SKM-1 (cell line): ENCODE data around the gene GATAD2A.
A peak's percentile ranks its signal among the peaks of the same experiment; 100 is the strongest.

Experiments
- DNase-seq: peaks from one replicate; lab custom pipeline; 2025; ENCODE audit not compliant: unreplicated experiment; lab: John Stamatoyannopoulos, UW

Gene GATAD2A

DNA sequence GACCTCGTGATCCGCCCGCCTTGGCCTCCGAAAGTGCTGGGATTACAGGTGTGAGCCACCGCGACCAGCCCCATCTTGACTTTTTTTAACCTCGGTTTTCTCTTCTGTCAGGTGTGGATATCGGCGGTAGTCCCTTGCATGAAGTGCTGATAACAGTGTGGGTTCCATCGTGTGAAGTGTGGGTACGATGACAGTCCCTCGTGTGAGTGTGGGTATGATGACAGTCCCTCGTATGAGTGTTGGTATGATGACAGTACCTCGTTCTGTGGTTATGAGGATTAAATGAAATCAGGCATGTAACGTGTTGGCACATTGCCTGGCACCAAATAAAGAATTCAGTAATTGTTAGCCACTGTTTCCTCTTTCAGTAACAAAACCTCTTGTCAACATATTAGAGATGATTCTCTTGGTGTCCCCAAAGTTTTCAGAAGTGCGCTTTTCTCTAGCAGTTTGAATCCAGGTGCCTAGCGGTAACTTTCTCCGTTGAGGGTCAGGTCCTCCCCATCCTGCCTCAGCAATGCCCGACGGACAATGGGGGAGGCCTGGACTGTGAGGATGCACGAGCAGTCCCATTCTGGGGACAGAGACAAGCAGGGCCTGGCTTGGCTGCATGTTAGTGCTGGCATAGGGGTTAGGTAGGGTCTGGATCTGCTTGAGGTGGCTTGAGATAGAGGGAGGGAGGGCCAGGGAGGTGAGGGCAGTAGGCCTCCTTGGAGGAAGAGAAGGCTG lies 15.3 kb downstream of the GATAD2A start:
- no peak for DNase-seq

DNA sequence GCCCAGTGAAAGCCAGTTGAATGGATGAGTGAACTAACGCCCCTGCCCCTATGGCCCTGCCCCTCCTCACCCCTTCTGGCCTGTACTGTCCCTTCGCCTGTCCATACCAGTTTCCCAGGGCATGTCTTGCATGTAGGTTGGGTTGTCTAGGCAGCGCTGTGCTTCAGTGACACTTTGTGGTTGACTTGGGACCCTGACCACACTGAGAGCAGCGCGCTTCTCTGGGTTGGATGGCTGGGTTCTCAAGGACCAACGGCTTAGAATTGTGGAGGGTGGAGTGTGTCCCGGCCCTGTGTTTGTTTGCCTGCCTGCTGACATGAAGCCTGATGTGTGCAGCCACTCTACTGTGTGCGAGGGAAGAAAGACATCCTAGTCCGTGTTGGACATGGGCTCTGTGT lies 15.8 kb downstream of the GATAD2A start:
- no peak for DNase-seq

DNA sequence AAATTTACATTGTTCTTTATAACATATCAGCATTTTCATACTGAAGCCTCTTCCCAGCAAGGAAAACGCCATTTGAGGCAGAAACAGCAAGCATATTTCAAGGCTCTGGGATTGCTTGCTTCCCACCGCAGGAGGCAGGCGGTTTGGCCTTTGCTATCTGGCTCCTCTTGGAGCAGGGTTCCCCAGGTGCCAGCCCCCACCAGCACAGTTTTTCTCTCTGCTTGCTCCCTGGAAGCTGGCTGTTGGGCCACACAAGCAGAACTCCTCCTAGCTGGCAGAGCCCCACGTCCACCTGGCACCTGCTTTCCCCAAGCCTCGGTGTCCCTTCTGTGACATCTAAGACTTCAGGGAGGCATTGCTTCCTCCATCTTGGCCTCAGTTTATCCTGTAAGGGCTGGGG lies 16.7 kb downstream of the GATAD2A start:
- DNase-seq: no peak

DNA sequence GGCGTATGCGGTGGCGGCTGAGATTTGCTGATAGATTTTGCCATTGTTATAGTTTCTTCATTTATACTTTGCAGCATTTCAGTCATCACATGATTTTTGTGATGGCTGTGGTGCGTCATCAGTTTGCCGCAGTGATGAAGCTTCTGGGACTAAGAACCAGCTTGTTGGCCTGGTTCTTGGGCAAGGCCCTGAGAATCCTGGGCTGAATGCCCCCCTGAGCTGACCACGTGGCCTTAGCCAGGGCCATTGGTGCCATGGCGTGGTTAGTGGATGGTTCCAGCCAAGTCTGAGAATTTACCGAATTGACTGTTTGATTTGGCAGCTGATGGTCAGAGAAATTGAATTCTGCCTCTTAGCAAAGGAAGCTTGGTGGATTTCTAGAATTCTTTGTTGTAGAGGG lies 17.8 kb downstream of the GATAD2A start:
- DNase-seq: no peak

DNA sequence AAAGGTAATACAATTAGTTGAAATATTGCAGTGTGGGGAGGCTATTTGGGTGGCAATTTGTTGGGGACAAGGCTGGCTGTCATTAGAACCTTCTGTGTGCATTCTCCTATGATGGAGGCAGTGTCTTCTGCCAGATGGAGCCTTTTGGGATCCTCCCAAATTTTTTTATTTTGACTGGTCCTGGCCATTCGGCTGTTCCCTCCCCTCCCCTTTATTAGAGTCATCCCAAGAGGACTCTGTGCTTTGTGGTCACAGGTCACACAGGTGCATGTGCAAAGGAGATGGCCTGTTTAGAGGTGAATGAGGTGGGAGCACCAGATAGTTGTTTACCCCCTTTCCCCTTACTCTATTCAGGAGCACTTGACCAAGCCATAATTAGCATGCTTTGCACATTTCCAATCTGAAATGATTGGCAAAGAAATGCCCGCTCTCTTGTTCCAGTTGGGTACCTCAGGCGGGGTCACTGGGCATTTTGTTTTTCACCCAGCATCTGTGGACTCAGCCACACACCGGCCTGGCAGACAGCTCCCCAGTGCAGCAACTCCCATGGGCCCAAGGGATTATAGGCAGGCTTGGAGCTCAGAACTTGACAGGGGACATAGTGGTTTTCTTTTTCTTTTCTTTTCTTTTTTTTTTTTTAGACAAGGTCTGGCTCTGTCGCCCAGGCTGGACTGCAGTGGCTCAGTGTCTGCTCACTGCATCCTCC lies 19.8 kb downstream of the GATAD2A start:
- no peak for DNase-seq

DNA sequence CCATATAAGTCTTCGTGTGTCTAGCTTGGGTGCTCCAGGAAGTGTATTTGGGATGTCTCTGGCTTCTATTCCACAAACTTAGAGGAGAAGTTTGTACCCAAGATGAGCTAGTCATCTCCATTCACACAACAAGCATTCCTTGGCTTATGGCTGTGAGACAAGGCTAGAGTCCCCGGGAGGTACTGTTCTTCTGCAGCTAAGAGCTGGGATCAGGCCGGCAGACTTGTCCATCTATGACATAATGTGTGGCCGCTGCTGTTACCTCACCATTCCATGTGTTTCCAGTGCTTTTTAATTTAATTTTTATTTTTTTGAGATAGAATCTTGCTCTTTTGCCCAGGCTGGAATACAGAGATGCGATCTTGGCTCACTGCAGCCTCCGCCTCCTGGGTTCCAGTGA lies 20.7 kb downstream of the GATAD2A start:
- no peak for DNase-seq

DNA sequence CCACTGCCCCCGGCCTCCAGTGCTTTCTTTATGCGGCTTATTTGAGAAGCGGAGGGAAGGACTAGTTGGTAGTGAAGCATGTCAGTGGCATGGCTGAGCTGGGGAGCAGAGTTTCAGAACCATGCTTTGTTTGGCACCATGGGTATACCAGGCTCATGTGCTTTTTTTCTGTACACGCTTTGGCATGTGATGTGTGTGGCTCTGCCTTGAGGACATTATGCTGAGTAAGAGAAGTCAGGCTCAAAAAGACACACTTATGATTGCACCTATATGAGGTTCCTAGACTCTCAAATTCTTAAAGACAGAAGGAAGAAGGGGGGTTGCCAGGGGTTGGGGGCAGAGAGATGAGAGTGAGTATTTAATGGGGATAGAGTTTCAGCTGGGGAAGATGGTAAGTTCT lies 21.3 kb downstream of the GATAD2A start:
- no peak for DNase-seq

DNA sequence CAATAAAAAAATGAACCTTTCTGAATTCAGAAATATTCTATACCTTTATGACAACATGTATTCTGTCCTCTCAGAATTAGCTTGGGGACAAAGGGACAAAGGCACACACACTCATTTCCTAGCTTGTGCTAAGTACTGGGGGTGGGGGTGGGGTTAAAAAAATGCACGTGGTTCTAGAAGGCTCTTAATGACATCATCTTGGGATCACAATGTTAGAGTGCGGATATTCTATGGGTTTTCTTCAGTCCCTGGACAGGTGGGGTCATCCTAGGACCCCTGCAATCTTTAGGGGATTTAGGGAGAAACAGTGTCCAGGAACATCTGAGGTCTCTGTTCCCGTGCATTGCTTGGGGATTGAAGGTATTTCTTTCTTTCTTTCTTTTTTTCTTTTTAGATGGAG lies 21.8 kb downstream of the GATAD2A start:
- no peak for DNase-seq

DNA sequence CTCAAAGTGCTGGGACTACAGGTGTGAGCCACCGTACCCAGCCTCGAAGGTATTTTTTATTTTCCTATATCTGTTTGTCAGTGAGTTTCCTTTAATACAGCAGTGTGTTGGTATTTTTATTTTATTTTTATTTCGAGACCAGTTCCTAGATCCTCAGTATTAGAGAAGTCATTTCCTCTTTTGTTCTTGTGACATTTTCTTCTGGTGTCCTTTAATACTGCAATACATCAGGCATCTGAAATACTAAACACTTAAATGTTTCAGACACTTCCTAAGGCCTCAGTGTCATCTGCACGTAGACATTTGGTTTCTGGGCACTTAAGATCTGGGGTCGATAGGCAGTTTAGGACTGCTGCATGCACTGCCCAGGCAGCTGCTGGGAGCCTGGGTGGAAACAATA lies 22.5 kb downstream of the GATAD2A start:
- no peak for DNase-seq

DNA sequence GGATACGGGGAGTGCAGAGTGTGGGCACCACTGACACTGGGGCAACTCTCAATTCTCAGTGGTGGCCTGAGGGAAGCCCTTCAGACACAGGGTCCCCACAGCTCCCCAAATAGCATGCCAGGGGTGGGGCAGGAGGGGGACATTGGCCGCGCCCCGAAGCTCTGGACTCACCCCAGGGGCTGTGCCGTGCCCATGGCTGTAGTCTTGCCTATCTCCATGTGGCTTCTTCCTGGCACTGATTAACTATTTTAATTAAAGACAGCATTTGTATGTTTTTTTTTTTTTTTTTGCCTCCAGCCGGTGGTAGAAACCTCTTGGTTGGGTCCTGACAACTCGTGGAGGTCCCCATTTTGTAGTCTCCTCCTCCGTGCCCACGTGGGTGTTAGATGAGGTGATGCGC lies 23.3 kb downstream of the GATAD2A start:
- DNase-seq: no peak

DNA sequence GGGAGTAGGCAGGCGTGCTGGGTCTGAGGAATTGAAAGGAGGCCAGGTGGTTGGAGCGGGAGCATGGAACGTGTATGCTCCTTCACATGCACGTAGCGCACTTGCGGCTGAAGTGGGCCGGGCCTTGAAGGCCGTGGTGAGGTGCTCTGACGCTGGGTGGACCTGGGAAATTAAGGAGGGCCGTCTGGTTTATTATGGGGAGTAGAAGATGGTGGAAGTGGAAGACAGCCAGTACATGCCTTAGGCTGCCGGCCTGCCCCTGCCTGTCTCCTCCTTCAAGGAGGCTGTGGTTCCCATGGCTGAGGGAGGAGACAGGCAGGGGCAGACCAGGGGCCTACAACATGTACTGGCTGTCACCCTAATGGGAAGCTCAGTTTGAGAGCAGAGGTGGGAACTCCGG lies 23.9 kb downstream of the GATAD2A start:
- DNase-seq: no peak

DNA sequence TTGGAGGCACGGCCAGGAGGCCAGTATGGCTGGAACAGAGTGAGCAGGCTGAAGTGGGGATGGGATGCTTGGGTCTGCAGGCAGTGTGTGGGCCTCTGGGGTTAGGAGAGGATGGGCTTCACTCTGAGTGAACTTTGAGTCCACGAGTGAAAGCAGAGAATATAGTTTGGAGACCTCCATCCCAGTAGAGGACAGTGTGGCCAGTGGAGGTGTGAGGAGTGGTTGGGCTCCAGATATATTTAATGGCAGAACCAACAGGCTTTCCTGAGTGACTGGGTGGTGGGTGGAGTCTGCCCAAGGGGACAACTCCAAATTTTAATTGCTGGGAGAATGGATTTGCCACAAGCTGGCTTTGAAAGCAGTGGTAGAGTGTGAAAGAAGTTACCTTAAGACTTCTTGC lies 27.3 kb downstream of the GATAD2A start:
- DNase-seq: no peak

DNA sequence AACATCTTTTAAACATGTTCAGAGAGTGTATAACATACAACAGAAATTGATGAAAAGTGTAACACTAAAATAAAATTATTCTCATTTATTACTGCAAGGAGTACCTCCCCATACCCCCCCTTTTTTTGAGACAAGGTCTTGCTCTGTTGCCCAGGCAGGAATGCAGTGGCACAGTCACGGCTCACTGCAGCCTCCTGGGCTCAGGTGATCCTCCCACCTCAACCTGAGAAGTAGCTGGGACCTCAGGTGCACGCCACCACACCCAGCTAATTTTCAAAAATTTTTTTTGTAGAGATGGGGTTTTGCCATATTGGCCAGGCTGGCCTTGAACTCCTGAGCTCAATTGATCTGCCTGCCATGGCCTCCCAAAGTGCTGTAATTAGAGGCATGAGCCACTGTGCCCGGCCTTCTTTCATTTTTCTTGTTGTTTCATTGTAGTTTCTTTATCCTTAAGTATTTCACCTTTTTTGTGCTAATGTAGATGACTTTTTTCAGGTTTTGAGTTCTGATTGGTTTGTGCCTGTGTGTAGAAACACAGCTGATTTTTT lies 28.3 kb downstream of the GATAD2A start:
- no peak for DNase-seq

DNA sequence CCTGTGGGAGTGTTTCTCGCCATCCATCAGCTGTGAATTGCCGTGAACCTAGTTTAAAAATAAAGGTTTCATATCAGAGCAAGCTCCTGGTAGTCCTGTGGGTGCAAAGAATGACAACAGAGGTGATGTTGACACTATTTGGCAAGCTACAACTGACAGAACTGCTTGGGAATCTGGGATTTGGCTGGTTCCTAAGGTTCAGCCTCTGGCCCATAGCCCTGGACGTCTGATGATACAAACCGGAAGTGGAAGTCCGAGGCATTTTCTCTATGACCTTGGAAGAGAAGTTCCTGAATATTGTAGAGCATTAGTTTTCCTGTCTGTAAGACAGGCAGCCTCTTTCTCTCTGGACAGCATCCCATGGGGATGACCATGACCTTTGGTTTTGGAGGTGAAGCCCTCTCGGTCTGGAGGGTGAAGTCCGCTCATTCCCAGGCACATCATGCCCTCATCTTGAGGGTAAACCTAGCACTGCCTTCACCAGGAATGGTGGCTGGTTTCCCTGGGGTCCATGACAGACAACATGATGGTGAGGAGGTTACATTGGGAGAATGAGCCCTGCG lies 29.1 kb downstream of the GATAD2A start:
- DNase-seq: no peak

DNA sequence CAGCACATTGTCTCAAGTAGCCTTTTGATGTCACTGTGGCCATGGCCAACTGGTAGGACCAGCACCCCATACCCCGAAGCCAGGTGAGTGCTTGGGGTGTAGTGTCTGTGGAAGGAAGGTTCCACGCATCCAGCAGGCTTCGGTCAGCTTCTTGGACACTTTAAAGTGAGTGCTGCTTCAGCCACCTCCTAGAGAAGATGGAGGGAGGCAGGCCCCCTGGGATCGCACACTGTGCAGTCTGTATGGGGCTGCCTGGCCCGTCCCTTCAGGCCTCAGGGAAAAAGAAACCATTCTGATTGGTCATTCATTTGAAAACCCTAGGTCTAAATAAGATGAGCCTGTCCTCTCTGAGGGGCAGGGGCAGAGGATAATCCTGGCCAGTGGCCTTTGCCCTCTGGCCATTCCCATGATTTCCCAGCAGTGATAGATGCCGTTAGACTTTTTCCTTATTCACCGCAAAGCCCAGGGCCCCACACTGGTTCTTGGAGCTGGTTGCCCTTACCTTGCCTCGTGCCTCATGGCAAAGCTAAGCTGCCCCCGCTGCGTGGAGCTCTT lies 30.7 kb downstream of the GATAD2A start:
- DNase-seq: no peak

DNA sequence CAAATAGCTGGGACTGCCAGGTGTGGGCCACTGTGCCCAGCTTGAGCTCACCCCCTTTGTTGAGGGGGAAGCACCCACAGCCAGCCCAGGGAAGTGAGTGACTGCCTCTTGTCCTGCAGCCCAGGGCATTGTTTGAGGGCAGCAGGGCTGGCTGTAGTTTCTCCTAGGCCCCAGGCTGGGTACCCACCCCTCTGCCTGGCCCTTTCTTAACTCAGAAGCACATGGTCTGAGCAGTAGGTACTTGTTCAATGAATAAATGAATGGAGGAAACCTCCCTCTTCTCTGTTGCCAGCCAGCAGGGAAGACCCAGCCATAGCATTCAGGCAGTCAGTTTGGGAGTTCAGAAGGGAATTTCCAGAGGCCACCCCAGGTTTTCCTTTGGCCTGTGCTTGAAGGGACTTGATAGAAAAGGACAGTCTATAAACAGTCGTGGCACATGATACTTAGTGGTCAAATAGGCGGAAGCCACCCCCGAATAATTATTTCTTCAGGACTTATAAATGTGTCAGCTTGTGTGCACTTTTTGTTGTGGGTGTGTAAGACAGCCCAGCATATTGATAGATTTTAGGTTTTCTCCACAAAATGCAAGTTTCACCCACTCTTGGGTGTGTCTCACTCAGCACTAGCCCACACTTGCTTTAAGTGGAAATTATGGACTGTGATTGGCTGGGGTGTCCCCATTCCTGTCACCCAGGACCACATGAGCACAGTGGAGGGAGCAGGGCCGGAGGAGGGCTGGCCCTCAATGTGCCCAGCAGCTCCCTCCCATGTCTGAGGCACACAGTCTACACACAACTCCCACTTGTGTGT lies 33.1 kb downstream of the GATAD2A start:
- DNase-seq: no peak

DNA sequence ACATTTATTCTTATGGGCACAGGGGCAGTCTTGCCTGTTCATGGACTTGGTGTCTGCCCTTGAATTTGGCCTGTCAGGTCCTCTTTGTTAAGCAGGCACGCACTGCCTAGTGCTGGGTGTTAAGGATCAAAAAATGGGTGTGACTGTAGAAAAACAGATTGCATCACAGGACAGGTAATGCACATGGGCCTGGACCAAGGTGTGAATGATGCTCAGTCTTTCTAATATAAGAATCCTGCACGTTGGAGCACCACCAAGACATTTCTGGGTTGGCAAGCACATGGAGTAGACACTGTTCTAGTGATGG lies 33.7 kb downstream of the GATAD2A start:
- no peak for DNase-seq

DNA sequence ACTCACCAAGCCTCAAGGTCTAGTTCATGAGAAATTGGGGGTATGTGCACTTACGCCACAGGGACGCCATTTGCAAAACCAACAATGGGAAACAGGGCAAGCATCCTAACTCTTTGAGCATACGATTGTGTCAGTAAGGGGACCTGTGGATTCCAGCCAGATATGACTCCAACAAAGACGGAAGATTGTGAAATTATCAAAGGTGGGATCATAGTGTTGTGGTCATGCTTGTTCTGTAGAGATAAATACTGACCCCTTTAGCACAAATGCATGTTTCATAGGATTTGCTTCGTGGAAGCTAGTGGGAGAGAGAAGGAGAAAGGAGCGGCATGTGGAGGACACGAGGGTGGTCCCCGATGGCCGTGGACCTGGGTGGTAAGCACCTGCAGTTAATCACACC lies 37.8 kb downstream of the GATAD2A start:
- no peak for DNase-seq

DNA sequence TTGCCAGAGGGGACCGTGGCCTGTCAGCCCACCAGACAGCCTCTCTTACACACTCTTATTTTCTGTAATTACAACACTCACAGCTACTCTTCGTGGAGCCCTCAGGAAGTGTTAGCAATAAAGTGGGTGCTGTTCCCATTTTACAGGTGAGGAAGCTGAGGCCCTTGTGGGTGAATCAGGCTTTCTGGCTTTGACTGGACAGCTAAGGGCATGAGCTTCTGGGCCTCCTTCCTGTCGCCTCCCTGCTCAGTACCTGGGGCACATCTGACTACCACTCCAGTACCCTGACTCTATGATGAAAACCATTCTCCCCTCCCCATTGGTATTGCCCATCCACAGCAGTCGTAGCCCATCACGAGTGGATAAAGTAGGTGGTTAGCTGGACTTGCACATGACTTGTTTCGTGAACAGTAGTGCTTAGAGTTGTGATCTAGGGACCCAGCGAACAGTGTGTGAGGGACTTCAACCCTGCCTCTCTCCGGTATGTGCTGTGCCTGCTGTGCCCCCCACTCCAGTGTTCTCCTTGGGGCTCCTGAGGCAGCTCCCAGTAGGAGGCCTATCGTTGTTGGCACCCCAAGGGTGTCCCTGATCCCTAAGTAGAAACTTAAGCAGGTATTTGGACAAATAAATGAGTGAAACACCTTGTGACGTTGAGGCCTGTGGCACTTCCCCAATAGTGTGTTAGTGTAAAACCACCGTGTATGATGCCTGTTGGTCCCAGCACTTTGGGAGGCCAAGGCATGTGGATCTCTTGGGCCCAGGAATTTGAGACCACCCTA lies 38.6 kb downstream of the GATAD2A start:
- DNase-seq: no peak

DNA sequence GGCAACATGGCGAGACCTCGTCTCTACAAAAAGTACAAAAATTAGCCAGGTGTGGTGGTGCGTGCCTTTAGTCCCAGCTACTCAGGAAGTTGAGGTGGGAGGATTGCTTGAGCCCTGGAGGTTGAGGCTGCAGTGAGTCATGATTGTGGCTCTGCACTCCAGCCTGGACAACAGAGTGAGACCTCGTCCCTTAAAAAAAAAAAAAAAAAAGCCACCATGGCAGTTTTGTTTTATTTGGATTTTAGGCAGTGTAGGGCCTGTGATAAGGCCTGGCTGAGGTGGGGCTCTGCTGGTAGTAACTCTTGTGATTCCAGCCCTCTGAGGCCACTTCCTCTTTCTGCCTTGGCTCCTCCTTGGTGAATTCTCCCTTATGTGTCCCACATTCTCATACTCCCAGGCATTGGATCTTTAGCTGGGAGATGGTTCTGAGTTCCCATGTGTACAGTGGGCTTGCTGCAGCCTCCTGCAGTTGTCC lies 39.2 kb downstream of the GATAD2A start:
- peak; percentile 4 for DNase-seq
